Measurements from ENCODE around the gene FTO. TPM values are rescaled to one million over a fixed set of nuclear protein-coding genes. Genes with fewer than 3 reads are reported as not detected.

Gene FTO
- total RNA-seq, 1 experiment from 2014 or later, result 78.3 TPM

DNA sequence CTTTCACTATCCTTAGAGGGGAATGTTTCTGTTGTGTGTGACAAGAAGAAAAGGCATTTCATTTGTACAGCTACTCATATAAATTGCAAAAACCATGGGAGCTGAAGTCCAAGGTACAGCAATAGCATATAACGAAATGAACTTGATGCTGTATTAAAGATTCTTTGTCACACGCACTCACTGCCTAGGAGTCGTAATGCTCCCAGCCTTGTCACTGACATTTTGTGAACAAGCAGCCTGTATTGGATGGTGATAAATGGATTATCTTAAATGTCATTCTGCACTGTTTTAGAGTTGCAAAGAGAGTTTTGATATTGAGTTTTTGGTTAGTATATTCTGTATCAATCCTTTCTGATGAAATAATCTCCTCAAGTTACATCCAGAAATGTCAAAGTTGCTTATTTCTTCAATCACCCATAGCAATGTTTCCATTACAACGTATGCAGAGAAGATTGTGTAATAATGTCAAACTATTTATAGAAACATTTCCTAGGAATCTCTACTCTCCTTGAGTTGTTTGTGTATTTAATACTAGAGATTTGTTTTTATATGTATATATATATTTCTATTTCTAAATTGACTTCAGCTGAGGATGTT is 270.6 kb downstream of the FTO start:
- no peaks in the 10 kb centered on the region for H3K9me3 Mint-ChIP-seq (ENCODE audit: unreplicated experiment)
- Histone ChIP-seq H3K4me1 (peaks cover 5% of the 10 kb centered on the region), H3K36me3 (ENCODE audit: control insufficient read depth, insufficient read depth, low read length) (no peaks in the 10 kb centered on the region), H3K4me3 (ENCODE audit: low read depth, low read length) (no peak overlapping the region), H3K27me3 (replicated peaks; ENCODE audit: control insufficient read depth, insufficient read depth, low read length) (no peaks in the 10 kb centered on the region), H3K9me3 (no peaks in the 10 kb centered on the region)
- DNase-seq, result no peak
- intact Hi-C loops (cut with micrococcal nuclease; ENCODE audit: unreplicated experiment), result no loop called here
- H3K27me3 Mint-ChIP-seq (ENCODE audit: insufficient read depth, unreplicated experiment), result no peaks in the 10 kb centered on the region
- POLR2A ChIA-PET, result no interaction called here
- no peak overlapping the region for H3K4me3 Mint-ChIP-seq (ENCODE audit: unreplicated experiment)
- no TSS peak for BruUV-seq (replicated peaks)
- peaks cover 17% of the 10 kb centered on the region for H3K4me1 Mint-ChIP-seq (ENCODE audit: low read depth, unreplicated experiment)
- peaks cover 3% of the 10 kb centered on the region for H3K36me3 Mint-ChIP-seq (ENCODE audit: insufficient read depth, unreplicated experiment)
- TF ChIP-seq, protein P1, sequence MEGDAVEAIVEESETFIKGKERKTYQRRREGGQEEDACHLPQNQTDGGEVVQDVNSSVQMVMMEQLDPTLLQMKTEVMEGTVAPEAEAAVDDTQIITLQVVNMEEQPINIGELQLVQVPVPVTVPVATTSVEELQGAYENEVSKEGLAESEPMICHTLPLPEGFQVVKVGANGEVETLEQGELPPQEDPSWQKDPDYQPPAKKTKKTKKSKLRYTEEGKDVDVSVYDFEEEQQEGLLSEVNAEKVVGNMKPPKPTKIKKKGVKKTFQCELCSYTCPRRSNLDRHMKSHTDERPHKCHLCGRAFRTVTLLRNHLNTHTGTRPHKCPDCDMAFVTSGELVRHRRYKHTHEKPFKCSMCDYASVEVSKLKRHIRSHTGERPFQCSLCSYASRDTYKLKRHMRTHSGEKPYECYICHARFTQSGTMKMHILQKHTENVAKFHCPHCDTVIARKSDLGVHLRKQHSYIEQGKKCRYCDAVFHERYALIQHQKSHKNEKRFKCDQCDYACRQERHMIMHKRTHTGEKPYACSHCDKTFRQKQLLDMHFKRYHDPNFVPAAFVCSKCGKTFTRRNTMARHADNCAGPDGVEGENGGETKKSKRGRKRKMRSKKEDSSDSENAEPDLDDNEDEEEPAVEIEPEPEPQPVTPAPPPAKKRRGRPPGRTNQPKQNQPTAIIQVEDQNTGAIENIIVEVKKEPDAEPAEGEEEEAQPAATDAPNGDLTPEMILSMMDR (IDR thresholded peaks at IDR 0.05; ENCODE audit: insufficient read depth in 1 of 2, low read depth in 1 of 2, low read length in 1 of 2, severe bottlenecking in 1 of 2, unreplicated experiment in 1 of 2), result no peak
- CTCF ChIA-PET, result no interaction called here
- no peak overlapping the region for H3K27ac Mint-ChIP-seq (ENCODE audit: unreplicated experiment)

DNA sequence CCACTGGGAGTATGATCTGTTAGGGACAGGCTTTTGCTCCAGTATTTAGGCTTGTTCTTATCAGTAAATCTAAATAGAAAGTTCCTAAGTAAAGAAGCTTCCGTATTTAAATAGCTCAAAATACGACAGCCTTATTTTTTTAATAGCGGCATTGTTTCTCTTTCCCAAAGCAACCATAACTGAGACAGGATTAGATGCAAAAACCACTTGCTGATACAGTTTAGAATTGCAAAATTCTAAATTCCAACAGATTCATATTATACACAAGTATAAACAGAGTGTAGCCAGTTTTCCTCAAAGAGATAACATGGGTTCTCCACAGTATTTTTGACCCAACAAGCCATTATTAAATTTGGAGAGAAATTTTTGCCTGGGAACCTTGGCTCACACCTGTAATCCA is 276.7 kb downstream of the FTO start:
- no peak overlapping the region for H3K4me3 ChIP-seq (ENCODE audit: low read depth, low read length)
- peaks cover 5% of the 10 kb centered on the region for H3K36me3 Mint-ChIP-seq (ENCODE audit: insufficient read depth, unreplicated experiment)
- ChIA-PET POLR2A (no interaction called here), CTCF (no interaction called here)
- BruUV-seq (replicated peaks), result no TSS peak
- intact Hi-C loops (cut with micrococcal nuclease; ENCODE audit: unreplicated experiment), result no loop called here
- H3K9me3 Mint-ChIP-seq (ENCODE audit: unreplicated experiment), result no peaks in the 10 kb centered on the region
- no peak for DNase-seq
- peaks cover 8% of the 10 kb centered on the region for H3K4me1 ChIP-seq
- no peaks in the 10 kb centered on the region for H3K27me3 ChIP-seq (replicated peaks; ENCODE audit: control insufficient read depth, insufficient read depth, low read length)
- no peaks in the 10 kb centered on the region for H3K27me3 Mint-ChIP-seq (ENCODE audit: insufficient read depth, unreplicated experiment)
- TF ChIP-seq, protein P1 (IDR thresholded peaks at IDR 0.05; ENCODE audit: insufficient read depth in 1 of 2, low read depth in 1 of 2, low read length in 1 of 2, severe bottlenecking in 1 of 2, unreplicated experiment in 1 of 2), result no peak
- H3K27ac Mint-ChIP-seq (ENCODE audit: unreplicated experiment), result no peak overlapping the region
- H3K9me3 ChIP-seq, result no peaks in the 10 kb centered on the region
- H3K4me1 Mint-ChIP-seq (ENCODE audit: low read depth, unreplicated experiment), result peaks cover 11% of the 10 kb centered on the region
- H3K4me3 Mint-ChIP-seq (ENCODE audit: unreplicated experiment), result no peak overlapping the region
- no peaks in the 10 kb centered on the region for H3K36me3 ChIP-seq (ENCODE audit: control insufficient read depth, insufficient read depth, low read length)

DNA sequence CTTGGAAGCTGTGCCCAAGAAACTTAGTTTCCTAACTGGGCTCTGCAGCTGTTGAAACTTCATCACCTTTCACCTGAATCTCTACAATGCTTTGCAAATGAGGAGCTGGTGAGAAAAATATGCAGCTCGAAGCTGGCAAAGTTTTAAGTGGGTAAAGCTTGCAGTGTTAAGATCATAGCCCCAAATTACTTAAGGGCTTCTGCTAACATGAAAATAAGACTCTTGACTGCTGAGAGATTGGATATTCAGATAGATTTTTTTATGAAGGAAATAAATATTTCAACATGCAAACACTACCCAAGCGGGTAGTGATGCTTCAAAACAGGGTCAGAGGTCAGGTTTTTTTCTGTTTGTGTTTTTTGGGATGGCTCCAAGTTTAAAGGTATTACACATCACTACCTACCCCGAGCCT is 278.7 kb downstream of the FTO start:
- Mint-ChIP-seq H3K36me3 (ENCODE audit: insufficient read depth, unreplicated experiment) (peaks cover 5% of the 10 kb centered on the region), H3K4me1 (ENCODE audit: low read depth, unreplicated experiment) (peaks cover 6% of the 10 kb centered on the region), H3K27me3 (ENCODE audit: insufficient read depth, unreplicated experiment) (no peaks in the 10 kb centered on the region), H3K27ac (ENCODE audit: unreplicated experiment) (no peak overlapping the region), H3K4me3 (ENCODE audit: unreplicated experiment) (no peak overlapping the region), H3K9me3 (ENCODE audit: unreplicated experiment) (no peaks in the 10 kb centered on the region)
- intact Hi-C loops (cut with micrococcal nuclease; ENCODE audit: unreplicated experiment), result no loop called here
- TF ChIP-seq, protein P1 (IDR thresholded peaks at IDR 0.05; ENCODE audit: insufficient read depth in 1 of 2, low read depth in 1 of 2, low read length in 1 of 2, severe bottlenecking in 1 of 2, unreplicated experiment in 1 of 2), result no peak
- CTCF ChIA-PET, result no interaction called here
- Histone ChIP-seq H3K36me3 (ENCODE audit: control insufficient read depth, insufficient read depth, low read length) (no peaks in the 10 kb centered on the region), H3K27me3 (replicated peaks; ENCODE audit: control insufficient read depth, insufficient read depth, low read length) (no peaks in the 10 kb centered on the region), H3K4me1 (peaks cover 9% of the 10 kb centered on the region), H3K4me3 (ENCODE audit: low read depth, low read length) (no peak overlapping the region), H3K9me3 (no peaks in the 10 kb centered on the region)
- no TSS peak for BruUV-seq (replicated peaks)
- POLR2A ChIA-PET, result no interaction called here
- no peak for DNase-seq
